ENCODE data around the gene PER2.

DNA sequence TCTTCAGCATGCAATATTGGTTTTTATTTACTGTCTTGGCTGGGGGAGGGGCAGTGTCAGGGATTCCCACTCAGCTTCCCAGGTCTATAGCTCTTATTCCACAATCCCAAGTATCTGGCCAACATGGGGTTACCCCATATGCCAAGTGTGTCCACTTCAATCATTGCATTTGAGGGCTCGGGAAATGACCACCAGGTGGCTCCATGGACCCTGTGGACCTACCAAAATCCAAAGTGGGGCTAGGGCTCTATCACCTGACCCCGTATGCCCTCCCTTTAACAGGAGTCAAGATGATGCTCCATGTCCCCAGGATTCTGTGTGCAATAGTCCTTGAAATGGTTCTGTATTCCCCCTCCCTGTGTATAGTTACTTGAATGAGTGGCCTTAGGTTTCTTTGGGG is 19.8 kb upstream of the PER2 start:
- TF ChIP-seq POLR2A (IDR thresholded peaks at IDR 0.05), result no peak
- TF ChIP-seq, protein P1, sequence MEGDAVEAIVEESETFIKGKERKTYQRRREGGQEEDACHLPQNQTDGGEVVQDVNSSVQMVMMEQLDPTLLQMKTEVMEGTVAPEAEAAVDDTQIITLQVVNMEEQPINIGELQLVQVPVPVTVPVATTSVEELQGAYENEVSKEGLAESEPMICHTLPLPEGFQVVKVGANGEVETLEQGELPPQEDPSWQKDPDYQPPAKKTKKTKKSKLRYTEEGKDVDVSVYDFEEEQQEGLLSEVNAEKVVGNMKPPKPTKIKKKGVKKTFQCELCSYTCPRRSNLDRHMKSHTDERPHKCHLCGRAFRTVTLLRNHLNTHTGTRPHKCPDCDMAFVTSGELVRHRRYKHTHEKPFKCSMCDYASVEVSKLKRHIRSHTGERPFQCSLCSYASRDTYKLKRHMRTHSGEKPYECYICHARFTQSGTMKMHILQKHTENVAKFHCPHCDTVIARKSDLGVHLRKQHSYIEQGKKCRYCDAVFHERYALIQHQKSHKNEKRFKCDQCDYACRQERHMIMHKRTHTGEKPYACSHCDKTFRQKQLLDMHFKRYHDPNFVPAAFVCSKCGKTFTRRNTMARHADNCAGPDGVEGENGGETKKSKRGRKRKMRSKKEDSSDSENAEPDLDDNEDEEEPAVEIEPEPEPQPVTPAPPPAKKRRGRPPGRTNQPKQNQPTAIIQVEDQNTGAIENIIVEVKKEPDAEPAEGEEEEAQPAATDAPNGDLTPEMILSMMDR (IDR thresholded peaks at IDR 0.05), result no peak

Measured in esophagus squamous epithelium (tissue), 4 donors.